ENCODE measurements around the gene BACH2. TPM values are rescaled to one million over a fixed set of nuclear protein-coding genes. Genes with fewer than 3 reads are reported as not detected.

The BACH2 gene
- polyA plus RNA-seq, 2 donors, result 0.24 to 0.26 TPM

DNA sequence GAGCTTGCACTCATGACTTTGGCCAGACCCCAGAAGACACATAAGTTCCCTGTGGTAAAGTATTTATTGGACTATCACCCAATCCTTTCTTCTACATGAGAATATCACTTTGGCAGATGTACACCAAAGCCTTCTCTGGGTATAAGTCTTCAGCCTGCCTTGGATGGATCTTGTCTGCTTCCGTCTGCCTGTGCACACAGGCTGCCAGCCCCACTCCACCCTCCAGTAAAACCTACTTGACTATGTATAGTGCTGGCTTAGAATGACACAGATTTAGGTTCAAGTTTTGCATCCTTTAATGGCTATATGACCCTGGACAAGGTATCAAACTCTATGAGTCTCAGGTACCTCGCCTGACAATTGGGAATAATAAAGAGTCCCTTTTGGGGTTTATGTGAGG lies 63.4 kb downstream of the BACH2 start:
- 93 to 96% methylated on average over 2 of the region's 2 CpGs for WGBS, 2 donors
- Histone ChIP-seq H3K4me3 (ENCODE audit: low read depth in 1 of 2, low read length in 2 of 2) (no peak overlapping the region), H3K27ac (ENCODE audit: low read depth in 2 of 2, low read length in 1 of 2) (no peak overlapping the region)

DNA sequence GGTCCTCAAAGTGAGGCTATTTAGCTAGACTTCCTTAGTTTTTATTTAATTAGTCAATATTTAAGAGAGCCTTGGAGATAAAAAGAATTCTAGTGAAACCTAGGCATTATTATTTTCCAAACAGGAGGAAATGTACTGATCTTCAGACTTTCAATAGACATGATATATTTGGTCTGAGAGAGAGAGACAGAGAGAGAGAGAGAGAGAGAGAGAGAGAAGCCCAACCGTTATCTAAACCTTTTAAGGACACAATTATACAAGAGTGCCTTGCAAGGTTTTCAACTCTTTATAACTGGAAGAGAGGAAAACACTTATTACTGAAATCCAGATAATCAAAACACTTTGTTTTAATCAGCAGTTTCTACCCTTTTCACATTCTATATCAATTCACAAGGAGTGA lies 64.8 kb downstream of the BACH2 start:
- H3K36me3 ChIP-seq (ENCODE audit: control insufficient read depth in 2 of 2, insufficient read depth in 2 of 2, low read length in 1 of 2), result no peaks in the 10 kb centered on the region
- no peaks in the 10 kb centered on the region for H3K4me1 ChIP-seq (ENCODE audit: control insufficient read depth in 2 of 2, insufficient read depth in 2 of 2, low read length in 1 of 2)
- peaks cover 0 to 2% of the 10 kb centered on the region in 2 donors for H3K27me3 ChIP-seq (ENCODE audit: control insufficient read depth in 1 of 2, insufficient read depth in 2 of 2, low read length in 2 of 2)
- no peak overlapping the region for H3K27ac ChIP-seq (ENCODE audit: low read depth in 2 of 2, low read length in 1 of 2)
- no peaks in the 10 kb centered on the region for H3K9me3 ChIP-seq (ENCODE audit: control insufficient read depth in 2 of 2, insufficient read depth in 1 of 2, low read depth in 1 of 2, low read length in 1 of 2)
- H3K4me3 ChIP-seq (ENCODE audit: low read depth in 1 of 2, low read length in 2 of 2), result no peak overlapping the region
- 74 to 87% methylated on average over 1 of the region's 1 CpG for WGBS, 2 donors

More for the DNA sequence above, 63.4 kb downstream of the BACH2 start:
- no peaks in the 10 kb centered on the region for H3K36me3 ChIP-seq (ENCODE audit: control insufficient read depth in 2 of 2, insufficient read depth in 2 of 2, low read length in 1 of 2)
- no peaks in the 10 kb centered on the region for H3K4me1 ChIP-seq (ENCODE audit: control insufficient read depth in 2 of 2, insufficient read depth in 2 of 2, low read length in 1 of 2)
- H3K9me3 ChIP-seq (ENCODE audit: control insufficient read depth in 2 of 2, insufficient read depth in 1 of 2, low read depth in 1 of 2, low read length in 1 of 2), result no peaks in the 10 kb centered on the region
- H3K27me3 ChIP-seq (ENCODE audit: control insufficient read depth in 1 of 2, insufficient read depth in 2 of 2, low read length in 2 of 2), result peaks cover 0 to 2% of the 10 kb centered on the region in 2 donors

DNA sequence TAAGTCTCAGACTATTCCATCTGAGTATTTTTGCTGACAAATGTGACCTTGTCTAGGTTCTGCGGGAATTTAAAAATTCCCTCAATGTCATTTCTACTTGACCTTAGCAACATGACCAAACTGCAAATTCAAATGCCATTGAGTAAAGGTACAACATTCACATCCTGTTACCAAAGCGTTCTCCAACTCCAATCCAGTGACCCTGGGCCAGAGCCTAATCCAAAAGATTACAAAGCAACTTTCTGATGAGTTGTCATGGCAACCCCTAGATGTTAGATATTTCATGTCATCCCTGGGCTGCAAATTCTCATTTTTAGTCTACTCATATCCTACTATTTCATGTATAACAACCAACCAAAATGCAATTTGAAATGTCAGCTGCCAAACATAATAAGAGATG lies 65.3 kb downstream of the BACH2 start:
- peaks cover 0 to 2% of the 10 kb centered on the region in 2 donors for H3K27me3 ChIP-seq (ENCODE audit: control insufficient read depth in 1 of 2, insufficient read depth in 2 of 2, low read length in 2 of 2)
- H3K4me1 ChIP-seq (ENCODE audit: control insufficient read depth in 2 of 2, insufficient read depth in 2 of 2, low read length in 1 of 2), result no peaks in the 10 kb centered on the region
- 75 to 82% methylated on average over 2 of the region's 2 CpGs for WGBS, 2 donors
- no peak overlapping the region for H3K27ac ChIP-seq (ENCODE audit: low read depth in 2 of 2, low read length in 1 of 2)
- no peaks in the 10 kb centered on the region for H3K36me3 ChIP-seq (ENCODE audit: control insufficient read depth in 2 of 2, insufficient read depth in 2 of 2, low read length in 1 of 2)
- H3K9me3 ChIP-seq (ENCODE audit: control insufficient read depth in 2 of 2, insufficient read depth in 1 of 2, low read depth in 1 of 2, low read length in 1 of 2), result no peaks in the 10 kb centered on the region
- no peak overlapping the region for H3K4me3 ChIP-seq (ENCODE audit: low read depth in 1 of 2, low read length in 2 of 2)

DNA sequence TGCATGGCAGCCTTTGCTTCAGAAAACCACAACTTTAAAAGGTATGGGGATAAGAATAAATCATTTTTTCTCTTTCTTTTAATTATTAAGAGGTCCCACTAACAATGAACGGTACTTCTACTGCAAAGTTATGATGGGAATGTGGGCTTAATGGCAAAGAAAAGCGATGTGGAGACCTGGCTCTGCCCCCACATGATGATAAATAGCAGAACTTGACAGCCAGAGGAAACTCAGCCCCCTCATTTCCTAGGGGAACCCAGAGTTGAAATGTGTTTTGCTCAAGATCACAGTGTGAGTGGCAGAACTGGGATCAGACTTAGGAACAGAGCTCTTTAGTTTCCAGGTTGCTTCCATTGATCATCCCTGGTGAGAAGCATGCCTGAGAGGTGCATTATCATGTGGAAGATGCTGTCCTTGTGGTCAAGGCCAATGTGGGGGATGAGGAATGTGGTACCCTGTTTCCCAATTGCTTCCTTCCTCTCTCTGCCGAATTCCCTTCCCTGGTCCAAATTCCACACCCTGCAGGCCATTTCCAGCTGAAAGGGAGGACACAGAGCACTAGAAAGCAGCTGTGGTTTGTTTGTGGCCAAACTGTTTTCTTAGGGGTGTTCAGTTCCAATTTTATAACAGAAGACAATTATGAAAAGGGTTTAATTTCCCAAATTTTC lies 66.0 kb downstream of the BACH2 start:
- 50 to 54% methylated on average over 3 of the region's 3 CpGs for WGBS, 2 donors
- Histone ChIP-seq H3K27me3 (ENCODE audit: control insufficient read depth in 1 of 2, insufficient read depth in 2 of 2, low read length in 2 of 2) (peaks cover 0 to 2% of the 10 kb centered on the region in 2 donors), H3K9me3 (ENCODE audit: control insufficient read depth in 2 of 2, insufficient read depth in 1 of 2, low read depth in 1 of 2, low read length in 1 of 2) (no peaks in the 10 kb centered on the region), H3K36me3 (ENCODE audit: control insufficient read depth in 2 of 2, insufficient read depth in 2 of 2, low read length in 1 of 2) (no peaks in the 10 kb centered on the region), H3K4me3 (ENCODE audit: low read depth in 1 of 2, low read length in 2 of 2) (no peak overlapping the region), H3K4me1 (ENCODE audit: control insufficient read depth in 2 of 2, insufficient read depth in 2 of 2, low read length in 1 of 2) (no peaks in the 10 kb centered on the region), H3K27ac (ENCODE audit: low read depth in 2 of 2, low read length in 1 of 2) (no peak overlapping the region)

DNA sequence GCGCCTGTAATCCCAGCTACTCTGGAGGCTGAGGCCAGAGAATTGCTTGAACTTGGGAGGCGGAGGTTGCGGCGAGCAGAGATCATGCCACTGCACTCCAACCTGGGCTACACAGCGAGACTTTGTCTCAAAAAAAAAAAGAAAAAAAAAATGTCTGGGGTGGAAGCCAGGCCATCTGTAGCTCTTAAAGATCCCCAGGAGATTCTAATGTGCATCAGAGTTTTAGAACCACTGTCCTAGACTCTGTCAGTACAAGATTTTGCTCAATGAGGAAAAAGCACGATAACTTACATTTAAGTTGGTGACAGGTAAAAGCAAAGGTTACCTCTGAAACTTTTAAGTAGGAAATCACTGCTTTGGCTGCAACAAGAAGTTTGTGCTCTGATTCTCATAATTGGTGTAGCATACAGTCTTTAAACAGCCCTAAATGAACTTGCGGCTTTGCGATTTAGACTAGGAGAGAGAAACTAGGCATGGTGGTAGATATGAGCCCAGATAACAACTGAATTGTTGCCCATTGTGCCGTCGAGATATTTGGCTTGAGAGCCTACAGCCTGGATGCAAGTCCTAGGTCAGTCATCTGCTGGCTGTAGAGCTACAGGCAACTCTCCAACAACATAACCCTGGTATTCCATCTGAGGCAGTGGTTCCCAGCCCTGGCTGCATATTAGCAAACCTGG lies 67.2 kb downstream of the BACH2 start:
- peaks cover 0 to 2% of the 10 kb centered on the region in 2 donors for H3K27me3 ChIP-seq (ENCODE audit: control insufficient read depth in 1 of 2, insufficient read depth in 2 of 2, low read length in 2 of 2)
- H3K9me3 ChIP-seq (ENCODE audit: control insufficient read depth in 2 of 2, insufficient read depth in 1 of 2, low read depth in 1 of 2, low read length in 1 of 2), result no peaks in the 10 kb centered on the region
- H3K36me3 ChIP-seq (ENCODE audit: control insufficient read depth in 2 of 2, insufficient read depth in 2 of 2, low read length in 1 of 2), result no peaks in the 10 kb centered on the region
- no peaks in the 10 kb centered on the region for H3K4me1 ChIP-seq (ENCODE audit: control insufficient read depth in 2 of 2, insufficient read depth in 2 of 2, low read length in 1 of 2)
- WGBS, 2 donors, result 91 to 92% methylated on average over 10 of the region's 10 CpGs
- no peak overlapping the region for H3K4me3 ChIP-seq (ENCODE audit: low read depth in 1 of 2, low read length in 2 of 2)
- no peak overlapping the region for H3K27ac ChIP-seq (ENCODE audit: low read depth in 2 of 2, low read length in 1 of 2)

DNA sequence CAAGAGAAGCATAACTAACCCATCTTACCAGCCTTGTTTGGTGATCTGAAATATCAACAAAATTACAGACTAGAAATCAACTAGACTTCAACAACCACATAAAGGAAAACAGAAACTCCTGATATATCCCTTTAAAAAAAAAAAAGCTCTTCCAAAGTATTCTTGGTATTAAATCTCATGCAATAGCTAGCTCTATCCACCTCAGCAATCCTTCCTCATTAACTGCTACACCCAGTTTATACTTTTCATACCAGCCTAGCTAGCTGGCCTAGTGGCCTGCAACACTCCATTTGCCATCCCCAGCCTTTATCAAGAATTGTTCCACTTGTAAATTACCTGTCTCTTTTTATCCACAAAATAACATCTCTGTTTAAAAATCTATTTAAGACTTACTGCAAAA lies 69.0 kb downstream of the BACH2 start:
- Histone ChIP-seq H3K27me3 (ENCODE audit: control insufficient read depth in 1 of 2, insufficient read depth in 2 of 2, low read length in 2 of 2) (no peaks in the 10 kb centered on the region), H3K4me1 (ENCODE audit: control insufficient read depth in 2 of 2, insufficient read depth in 2 of 2, low read length in 1 of 2) (no peaks in the 10 kb centered on the region), H3K4me3 (ENCODE audit: low read depth in 1 of 2, low read length in 2 of 2) (no peak overlapping the region), H3K36me3 (ENCODE audit: control insufficient read depth in 2 of 2, insufficient read depth in 2 of 2, low read length in 1 of 2) (no peaks in the 10 kb centered on the region), H3K27ac (ENCODE audit: low read depth in 2 of 2, low read length in 1 of 2) (no peak overlapping the region), H3K9me3 (ENCODE audit: control insufficient read depth in 2 of 2, insufficient read depth in 1 of 2, low read depth in 1 of 2, low read length in 1 of 2) (no peaks in the 10 kb centered on the region)

DNA sequence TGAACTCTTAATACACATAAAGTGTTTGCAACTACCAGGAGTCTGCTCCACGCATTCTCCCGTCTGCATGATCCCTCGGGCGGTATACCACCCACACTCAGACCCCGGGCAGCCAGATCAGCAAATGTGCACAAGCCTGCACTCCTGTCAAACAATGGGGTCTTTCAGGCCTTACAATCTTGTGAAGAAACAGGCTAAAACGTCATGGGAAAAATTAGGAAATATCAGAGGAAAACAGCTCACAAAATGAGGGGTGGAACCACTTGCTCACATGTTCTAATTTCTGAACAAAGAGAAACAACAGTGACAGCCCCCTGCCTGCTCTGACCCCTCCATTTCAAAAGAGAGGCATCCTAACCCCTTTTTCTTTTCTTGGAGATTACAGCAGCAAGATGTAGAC lies 69.4 kb downstream of the BACH2 start:
- H3K4me1 ChIP-seq (ENCODE audit: control insufficient read depth in 2 of 2, insufficient read depth in 2 of 2, low read length in 1 of 2), result no peaks in the 10 kb centered on the region
- no peaks in the 10 kb centered on the region for H3K36me3 ChIP-seq (ENCODE audit: control insufficient read depth in 2 of 2, insufficient read depth in 2 of 2, low read length in 1 of 2)
- no peaks in the 10 kb centered on the region for H3K27me3 ChIP-seq (ENCODE audit: control insufficient read depth in 1 of 2, insufficient read depth in 2 of 2, low read length in 2 of 2)
- no peaks in the 10 kb centered on the region for H3K9me3 ChIP-seq (ENCODE audit: control insufficient read depth in 2 of 2, insufficient read depth in 1 of 2, low read depth in 1 of 2, low read length in 1 of 2)
- WGBS, 2 donors, result 79 to 82% methylated on average over 6 of the region's 6 CpGs
- no peak overlapping the region for H3K27ac ChIP-seq (ENCODE audit: low read depth in 2 of 2, low read length in 1 of 2)
- H3K4me3 ChIP-seq (ENCODE audit: low read depth in 1 of 2, low read length in 2 of 2), result no peak overlapping the region

DNA sequence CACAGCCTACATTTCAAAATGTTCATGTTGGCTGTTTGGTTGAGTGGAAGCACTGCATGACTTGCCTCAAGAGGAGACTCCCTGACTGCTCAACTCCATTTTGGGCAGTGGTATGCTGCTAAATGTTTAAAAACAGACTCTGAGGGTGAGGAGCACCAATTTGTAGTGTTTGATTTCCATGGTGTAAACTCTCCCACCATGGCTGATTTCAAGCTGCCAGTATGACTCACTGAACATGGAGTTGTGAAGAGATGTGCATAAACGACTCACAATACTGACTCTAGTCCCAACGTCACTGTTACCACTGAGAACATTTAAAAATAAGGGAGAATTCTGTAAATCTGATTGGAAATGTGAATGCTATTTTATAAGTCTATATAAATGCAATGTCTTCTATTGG lies 70.4 kb downstream of the BACH2 start:
- Histone ChIP-seq H3K4me3 (ENCODE audit: low read depth in 1 of 2, low read length in 2 of 2) (no peak overlapping the region), H3K4me1 (ENCODE audit: control insufficient read depth in 2 of 2, insufficient read depth in 2 of 2, low read length in 1 of 2) (peaks cover 0 to 2% of the 10 kb centered on the region in 2 donors), H3K27ac (ENCODE audit: low read depth in 2 of 2, low read length in 1 of 2) (no peak overlapping the region), H3K27me3 (ENCODE audit: control insufficient read depth in 1 of 2, insufficient read depth in 2 of 2, low read length in 2 of 2) (no peaks in the 10 kb centered on the region), H3K9me3 (ENCODE audit: control insufficient read depth in 2 of 2, insufficient read depth in 1 of 2, low read depth in 1 of 2, low read length in 1 of 2) (no peaks in the 10 kb centered on the region), H3K36me3 (ENCODE audit: control insufficient read depth in 2 of 2, insufficient read depth in 2 of 2, low read length in 1 of 2) (no peaks in the 10 kb centered on the region)
- 48 to 51% methylated on average over 2 of the region's 2 CpGs for WGBS, 2 donors

DNA sequence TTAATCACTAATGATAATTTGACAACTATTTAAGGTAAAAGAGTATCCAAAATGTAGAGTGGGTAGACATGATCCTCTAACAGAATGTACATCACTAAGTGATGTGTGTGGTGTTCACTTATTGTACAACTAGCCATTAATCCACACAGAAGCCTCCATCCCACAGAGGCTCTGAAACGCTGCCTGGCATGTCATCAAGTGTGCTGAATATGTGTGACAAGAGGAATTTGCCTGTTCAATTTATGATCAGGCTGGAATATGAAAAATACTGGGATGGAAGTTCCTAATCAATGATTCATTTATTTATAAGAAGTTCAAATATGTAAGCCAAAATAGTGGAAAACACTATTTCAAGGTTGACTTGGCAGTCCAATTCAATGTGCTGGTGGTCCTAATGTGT lies 72.4 kb downstream of the BACH2 start:
- no peak overlapping the region for H3K27ac ChIP-seq (ENCODE audit: low read depth in 2 of 2, low read length in 1 of 2)
- WGBS, 2 donors, result 74 to 76% methylated on average over 1 of the region's 1 CpG
- no peaks in the 10 kb centered on the region for H3K27me3 ChIP-seq (ENCODE audit: control insufficient read depth in 1 of 2, insufficient read depth in 2 of 2, low read length in 2 of 2)
- no peaks in the 10 kb centered on the region for H3K36me3 ChIP-seq (ENCODE audit: control insufficient read depth in 2 of 2, insufficient read depth in 2 of 2, low read length in 1 of 2)
- H3K9me3 ChIP-seq (ENCODE audit: control insufficient read depth in 2 of 2, insufficient read depth in 1 of 2, low read depth in 1 of 2, low read length in 1 of 2), result no peaks in the 10 kb centered on the region
- no peak overlapping the region for H3K4me3 ChIP-seq (ENCODE audit: low read depth in 1 of 2, low read length in 2 of 2)
- H3K4me1 ChIP-seq (ENCODE audit: control insufficient read depth in 2 of 2, insufficient read depth in 2 of 2, low read length in 1 of 2), result peaks cover 0 to 6% of the 10 kb centered on the region in 2 donors

DNA sequence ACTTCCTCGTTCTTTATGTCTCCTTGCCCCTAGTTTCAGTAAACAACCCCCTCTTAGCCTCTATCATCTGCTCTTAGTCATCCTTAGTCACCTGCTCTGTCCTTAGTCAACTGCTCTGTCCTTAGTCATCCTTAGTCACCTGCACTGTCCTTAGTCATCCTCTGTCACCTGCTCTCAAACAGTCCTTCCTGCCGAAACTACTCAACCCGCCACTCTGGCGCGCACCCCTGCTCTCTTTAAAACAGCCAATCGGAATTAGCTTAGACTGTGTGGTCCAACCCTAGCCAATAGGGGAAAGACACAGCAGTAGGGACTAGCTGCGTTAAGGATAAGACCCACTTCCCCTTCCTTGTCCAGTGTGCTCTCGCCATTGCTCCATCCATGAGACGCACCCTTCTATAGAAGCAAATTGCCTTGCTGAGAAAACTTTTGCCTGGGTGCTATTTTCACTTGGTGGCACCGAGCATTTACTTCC lies 73.9 kb downstream of the BACH2 start:
- Histone ChIP-seq H3K4me1 (ENCODE audit: control insufficient read depth in 2 of 2, insufficient read depth in 2 of 2, low read length in 1 of 2) (peaks cover 0 to 7% of the 10 kb centered on the region in 2 donors), H3K27ac (ENCODE audit: low read depth in 2 of 2, low read length in 1 of 2) (peak overlapping the region; percentile 2 to 18), H3K27me3 (ENCODE audit: control insufficient read depth in 1 of 2, insufficient read depth in 2 of 2, low read length in 2 of 2) (no peaks in the 10 kb centered on the region), H3K36me3 (ENCODE audit: control insufficient read depth in 2 of 2, insufficient read depth in 2 of 2, low read length in 1 of 2) (no peaks in the 10 kb centered on the region), H3K9me3 (ENCODE audit: control insufficient read depth in 2 of 2, insufficient read depth in 1 of 2, low read depth in 1 of 2, low read length in 1 of 2) (no peaks in the 10 kb centered on the region), H3K4me3 (ENCODE audit: low read depth in 1 of 2, low read length in 2 of 2) (no peak overlapping the region)
- WGBS, 2 donors, result 83 to 86% methylated on average over 10 of the region's 10 CpGs

Measured in esophagus (tissue), 2 donors.